Activated CD4-positive, alpha-beta T cell treated with anti-CD3 and anti-CD28 coated beads, Interleukin-2, amount 10 ng/mL, durations not matched to agents 7 days and 5 days (primary cell): ENCODE results near the gene RFTN1. TPM values are rescaled to one million over a fixed set of nuclear protein-coding genes. Genes with fewer than 3 reads are reported as not detected.

Experiments
- CTCF ChIA-PET: fragments of 350-600 bp; sonication (Branson Sonifier 250); formaldehyde crosslinking; loops from one replicate; lab custom pipeline; 2021; ENCODE audit warnings: antibody characterized with exemption; lab: Charles Lee
- POLR2A ChIA-PET: fragments of 350-600 bp; sonication (Branson Sonifier 250); formaldehyde crosslinking; loops from one replicate; lab custom pipeline; 2021; ENCODE audit warnings: antibody characterized with exemption; lab: Charles Lee
- DNase-seq: peaks from one replicate; pipeline ENCODE4 v3.0.0-alpha.2; 2020
- H3K27ac Mint-ChIP-seq: one replicate; pipeline ENCODE4 v1.8.0; 2021; ENCODE audit warnings: mild to moderate bottlenecking, moderate library complexity, mixed read lengths
- H3K27me3 Mint-ChIP-seq: one replicate; pipeline ENCODE4 v1.8.0; 2021; ENCODE audit warnings: mixed read lengths
- H3K36me3 Mint-ChIP-seq: one replicate; pipeline ENCODE4 v1.8.0; 2021; ENCODE audit warnings: low read depth, mixed read lengths
- H3K4me1 Mint-ChIP-seq: one replicate; pipeline ENCODE4 v1.8.0; 2021; ENCODE audit warnings: mixed read lengths
- H3K4me3 Mint-ChIP-seq: one replicate; pipeline ENCODE4 v1.8.0; 2021; ENCODE audit warnings: mild to moderate bottlenecking, moderate library complexity, mixed read lengths
- H3K9me3 Mint-ChIP-seq: one replicate; pipeline ENCODE4 v1.8.0; 2021; ENCODE audit warnings: mixed read lengths
- total RNA-seq, 2 experiments: library from RNA; stranded (reverse); gene quantifications; one replicate each; pipeline ENCODE4 v1.2.3, GENCODE V29; 2021

RFTN1 gene
- total RNA-seq, 2 experiments from 2014 or later, result 57.3 to 57.9 TPM

DNA sequence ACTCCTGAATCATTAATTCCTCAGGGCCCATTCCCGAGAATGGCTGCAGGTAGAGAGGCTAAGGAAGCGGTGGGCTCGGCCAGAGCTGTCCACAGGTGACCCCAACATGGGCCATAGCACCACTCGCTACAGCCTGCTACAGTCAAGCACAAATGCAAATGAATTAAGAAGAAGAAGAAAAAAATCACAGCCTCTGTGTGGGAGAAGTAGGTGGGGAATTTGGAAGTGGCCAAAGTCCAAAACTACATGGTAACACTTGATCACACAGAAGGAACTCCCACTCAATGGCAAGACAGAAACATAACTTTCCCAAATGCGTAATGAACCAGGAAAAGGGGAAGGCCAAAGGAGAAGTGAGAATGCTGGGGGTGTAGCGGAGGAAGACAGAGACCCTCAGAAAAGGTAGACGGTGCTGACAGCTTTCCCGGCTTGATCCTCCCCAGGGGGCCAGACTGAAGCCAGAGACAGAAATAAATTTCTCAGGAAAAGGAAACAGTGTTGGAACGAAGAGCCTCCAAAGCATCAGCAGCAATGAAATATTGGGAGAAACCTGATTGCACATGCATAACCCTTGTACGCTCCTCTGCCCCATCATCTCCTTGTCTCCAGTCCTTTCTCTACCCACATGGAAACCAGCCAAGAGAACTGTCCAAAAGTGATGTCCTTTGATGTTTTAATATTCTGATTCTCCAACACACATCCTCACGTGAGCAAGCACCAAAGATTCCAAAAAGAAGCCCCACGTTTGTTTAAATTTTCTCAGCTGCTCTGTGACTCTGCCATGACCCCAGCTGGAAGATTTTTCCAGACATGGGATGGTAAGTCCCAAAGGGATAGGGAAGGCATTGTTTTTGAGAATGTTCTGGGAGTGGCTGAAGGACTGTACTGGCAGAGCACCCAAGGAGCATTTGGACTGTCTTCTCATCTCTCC is 140.9 kb downstream of the RFTN1 start:
- no peak overlapping the region for H3K4me3 Mint-ChIP-seq
- H3K9me3 Mint-ChIP-seq, result no peaks in the 10 kb centered on the region
- no peak overlapping the region for H3K27ac Mint-ChIP-seq
- H3K4me1 Mint-ChIP-seq, result peaks cover 82% of the 10 kb centered on the region
- H3K27me3 Mint-ChIP-seq, result no peaks in the 10 kb centered on the region
- no peak for DNase-seq
- peaks cover 92% of the 10 kb centered on the region for H3K36me3 Mint-ChIP-seq
- POLR2A ChIA-PET, result no interaction called here
- CTCF ChIA-PET, result no interaction called here

DNA sequence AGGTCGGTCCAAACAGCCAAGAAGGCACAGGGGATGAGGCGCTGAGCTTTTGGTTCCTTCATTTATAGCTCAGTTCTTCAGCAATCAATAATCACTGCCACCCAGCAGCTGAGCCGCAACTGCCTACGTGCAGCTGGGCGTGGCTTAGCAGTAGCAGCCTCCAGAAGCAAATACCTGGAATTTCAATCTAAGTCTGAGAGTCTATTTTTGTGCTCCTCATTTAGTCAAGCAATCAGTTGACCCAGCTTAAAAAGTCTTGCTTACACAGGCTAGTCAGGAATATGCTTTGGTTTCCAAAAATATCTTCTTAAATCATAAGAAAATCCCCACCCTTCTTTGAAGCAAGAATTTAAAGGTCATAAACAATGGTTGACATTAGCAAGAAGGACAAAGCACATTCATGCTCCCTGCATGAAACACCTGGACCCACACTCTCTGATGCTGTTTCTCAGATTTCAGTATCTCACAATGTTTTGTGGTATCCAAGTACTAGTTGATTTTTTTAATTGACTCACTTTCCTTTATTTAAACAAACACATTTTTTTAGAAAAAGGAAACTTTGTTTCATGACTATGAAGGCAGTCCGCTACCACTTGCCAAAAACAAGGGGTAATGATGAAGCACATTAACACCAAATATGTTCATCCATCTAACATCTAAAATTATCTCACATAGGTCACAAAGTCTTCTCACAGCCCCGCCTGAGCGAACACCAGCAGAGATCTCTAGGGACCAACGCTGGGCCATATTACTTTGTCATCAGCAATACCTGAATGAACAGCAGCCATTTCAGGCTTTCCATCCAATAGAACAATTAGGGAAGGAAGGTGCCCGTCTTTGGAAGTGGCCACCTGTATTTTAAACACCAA is 142.4 kb downstream of the RFTN1 start:
- H3K27me3 Mint-ChIP-seq, result no peaks in the 10 kb centered on the region
- ChIA-PET POLR2A (no interaction called here), CTCF (interaction anchor here (1.0 kb wide), 1 partner anchor 14 kb away, joined by 3 read pairs; no protein-coding TSS in a partner anchor)
- no peaks in the 10 kb centered on the region for H3K9me3 Mint-ChIP-seq
- H3K4me1 Mint-ChIP-seq, result peaks cover 70% of the 10 kb centered on the region
- peaks cover 88% of the 10 kb centered on the region for H3K36me3 Mint-ChIP-seq
- no peak overlapping the region for H3K4me3 Mint-ChIP-seq
- peak overlapping the region; percentile 55 for H3K27ac Mint-ChIP-seq
- no peak for DNase-seq

DNA sequence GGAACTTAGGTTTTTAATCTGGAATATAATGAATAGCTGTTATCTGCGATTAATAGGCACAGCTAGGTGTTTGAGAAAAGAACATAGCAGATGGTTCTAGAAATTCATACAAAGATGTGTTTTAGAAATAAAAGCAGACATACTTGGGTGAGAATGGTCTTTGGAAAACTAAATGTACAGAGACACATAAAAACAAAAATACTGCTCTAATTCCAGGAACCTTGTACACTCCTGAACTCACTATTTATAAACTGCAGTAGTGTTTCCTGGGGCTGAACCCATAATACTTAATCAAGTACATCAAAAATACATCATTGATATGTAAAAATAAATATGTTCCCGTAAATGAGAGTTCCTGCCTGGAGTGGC is 143.0 kb downstream of the RFTN1 start:
- ChIA-PET POLR2A (no interaction called here), CTCF (interaction anchor here (1.0 kb wide), 1 partner anchor 13 kb away, joined by 3 read pairs; no protein-coding TSS in a partner anchor)
- Mint-ChIP-seq H3K4me1 (peaks cover 68% of the 10 kb centered on the region), H3K4me3 (no peak overlapping the region), H3K36me3 (peaks cover 87% of the 10 kb centered on the region), H3K27me3 (no peaks in the 10 kb centered on the region), H3K27ac (peak overlapping the region; percentile 16), H3K9me3 (no peaks in the 10 kb centered on the region)
- DNase-seq, result no peak

DNA sequence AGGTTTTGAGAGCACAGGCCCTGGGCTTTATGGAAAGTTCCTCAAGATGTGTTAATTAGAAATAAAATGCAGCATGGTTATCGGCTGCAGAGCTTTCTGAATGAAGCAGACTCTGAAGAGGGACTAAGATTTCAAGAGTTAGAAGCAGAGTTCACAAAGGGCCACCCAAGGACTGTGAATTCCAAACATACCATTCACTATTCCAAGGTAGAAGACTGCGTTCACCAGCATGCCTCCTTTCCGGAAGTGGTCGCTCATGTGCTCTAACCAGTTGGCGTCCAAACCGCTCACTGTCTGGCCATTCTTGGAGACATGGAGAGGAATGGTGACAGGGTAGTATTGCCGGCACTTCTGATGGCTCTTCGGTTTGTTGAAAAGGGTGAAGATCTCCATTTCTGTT is 143.6 kb downstream of the RFTN1 start:
- H3K9me3 Mint-ChIP-seq, result no peaks in the 10 kb centered on the region
- ChIA-PET POLR2A (no interaction called here), CTCF (interaction anchor here (1.0 kb wide), 1 partner anchor 13 kb away, joined by 3 read pairs; no protein-coding TSS in a partner anchor)
- no peaks in the 10 kb centered on the region for H3K27me3 Mint-ChIP-seq
- H3K4me3 Mint-ChIP-seq, result no peak overlapping the region
- peaks cover 83% of the 10 kb centered on the region for H3K36me3 Mint-ChIP-seq
- no peak for DNase-seq
- peaks cover 62% of the 10 kb centered on the region for H3K4me1 Mint-ChIP-seq
- no peak overlapping the region for H3K27ac Mint-ChIP-seq

DNA sequence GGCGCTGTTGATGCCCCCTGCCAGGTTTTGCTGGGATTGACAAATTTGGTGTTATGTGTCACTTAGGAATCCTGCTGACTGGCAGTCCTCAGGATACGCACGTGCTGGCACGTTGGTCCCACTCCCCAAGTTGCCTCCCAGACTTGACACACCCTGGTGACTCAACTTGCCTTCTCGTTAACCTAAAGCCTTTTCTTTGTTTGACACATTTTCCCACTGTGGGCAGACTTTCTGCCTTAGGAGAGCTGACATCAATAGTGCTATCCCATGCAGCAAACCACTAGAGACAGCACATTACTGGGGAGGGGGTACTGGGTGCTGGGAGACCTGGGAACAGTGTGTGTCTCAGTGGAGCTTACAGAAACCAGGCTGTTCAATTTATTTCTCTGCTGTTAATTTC is 144.2 kb downstream of the RFTN1 start:
- Mint-ChIP-seq H3K27ac (no peak overlapping the region), H3K4me1 (peaks cover 56% of the 10 kb centered on the region), H3K27me3 (no peaks in the 10 kb centered on the region), H3K4me3 (no peak overlapping the region), H3K9me3 (no peaks in the 10 kb centered on the region), H3K36me3 (peaks cover 81% of the 10 kb centered on the region)
- ChIA-PET POLR2A (no interaction called here), CTCF (interaction anchor here (1.4 kb wide), 1 partner anchor 12 kb away, joined by 3 read pairs; no protein-coding TSS in a partner anchor)
- no peak for DNase-seq

DNA sequence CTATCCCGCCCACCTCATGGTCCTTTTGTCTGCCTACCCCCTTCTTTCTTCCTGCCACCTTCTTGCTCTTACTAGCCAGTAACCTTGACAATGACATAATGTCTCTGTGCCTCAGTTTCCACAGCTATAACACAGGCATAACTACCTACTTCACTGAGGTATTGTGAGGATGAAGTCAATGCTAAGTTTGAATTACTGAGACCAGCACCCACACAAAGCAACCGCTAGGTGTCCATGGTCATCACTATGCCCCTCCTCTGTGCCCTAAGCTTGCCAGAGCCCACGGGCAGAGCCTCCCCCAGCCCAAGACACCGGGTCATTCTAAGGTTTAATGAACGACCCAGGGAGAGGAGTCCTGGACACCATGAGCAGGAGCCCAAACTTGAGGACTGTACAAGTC is 146.9 kb downstream of the RFTN1 start:
- DNase-seq, result no peak
- H3K27ac Mint-ChIP-seq, result no peak overlapping the region
- H3K9me3 Mint-ChIP-seq, result no peaks in the 10 kb centered on the region
- no peak overlapping the region for H3K4me3 Mint-ChIP-seq
- peaks cover 81% of the 10 kb centered on the region for H3K36me3 Mint-ChIP-seq
- ChIA-PET POLR2A (no interaction called here), CTCF (interaction anchor here (0.6 to 1.3 kb wide), 2 partner anchors 13 to 540 kb away, joined by 3 read pairs; no protein-coding TSS in a partner anchor)
- peaks cover 29% of the 10 kb centered on the region for H3K4me1 Mint-ChIP-seq
- H3K27me3 Mint-ChIP-seq, result no peaks in the 10 kb centered on the region

DNA sequence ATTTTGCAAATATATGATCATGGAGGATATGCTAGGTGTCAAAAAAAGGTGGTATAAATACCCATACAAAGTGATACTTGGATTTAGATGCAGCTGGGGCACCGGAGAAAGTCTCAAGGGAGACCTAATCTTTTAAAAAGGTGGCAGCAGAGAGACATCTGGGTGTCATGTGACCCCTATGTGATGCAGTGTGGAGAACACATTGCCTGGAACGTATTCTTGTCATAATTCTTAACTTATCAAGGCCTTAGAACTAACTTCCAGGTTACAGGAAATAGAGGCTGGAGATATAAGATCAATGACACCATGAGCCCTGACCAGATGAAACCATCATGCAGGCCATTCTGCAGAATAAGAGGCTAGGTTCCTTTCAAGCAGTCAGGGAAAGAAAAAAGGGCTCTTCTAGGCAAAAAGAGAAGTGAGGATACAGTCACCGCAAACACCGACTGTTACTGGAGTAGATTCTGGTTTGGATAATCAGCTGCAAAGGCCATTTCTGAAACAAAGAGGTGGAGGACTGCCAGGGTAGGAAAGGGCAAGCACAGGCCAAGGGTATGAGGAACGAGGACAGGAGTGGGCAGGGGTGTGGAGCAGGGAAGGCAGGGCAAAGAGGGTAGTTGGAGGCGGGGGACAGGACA is 147.9 kb downstream of the RFTN1 start:
- Mint-ChIP-seq H3K4me1 (peaks cover 22% of the 10 kb centered on the region), H3K27me3 (no peaks in the 10 kb centered on the region), H3K27ac (no peak overlapping the region), H3K36me3 (peaks cover 83% of the 10 kb centered on the region), H3K4me3 (no peak overlapping the region), H3K9me3 (no peaks in the 10 kb centered on the region)
- CTCF ChIA-PET, result no interaction called here
- POLR2A ChIA-PET, result no interaction called here
- no peak for DNase-seq

DNA sequence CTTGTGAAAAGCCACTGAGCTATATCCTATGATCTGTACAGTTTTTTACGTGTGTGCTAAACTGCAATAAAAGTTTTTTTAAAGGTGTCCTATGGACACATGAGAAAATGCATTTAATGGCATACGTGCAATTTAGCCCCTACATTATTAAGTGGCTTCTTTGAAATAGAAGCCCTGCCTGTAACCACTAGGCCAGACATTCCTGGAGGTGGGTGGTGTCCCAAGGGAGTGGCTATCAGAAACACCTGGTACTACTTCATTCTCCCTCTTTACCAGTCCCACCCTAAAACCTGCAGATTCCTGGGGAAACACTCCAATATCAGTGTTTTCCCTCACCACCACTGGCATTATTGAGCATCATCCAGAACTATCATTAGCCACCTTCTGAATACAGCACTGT is 148.5 kb downstream of the RFTN1 start:
- DNase-seq, result no peak
- Mint-ChIP-seq H3K36me3 (peaks cover 76% of the 10 kb centered on the region), H3K9me3 (no peaks in the 10 kb centered on the region), H3K4me1 (peaks cover 16% of the 10 kb centered on the region), H3K27me3 (no peaks in the 10 kb centered on the region), H3K4me3 (no peak overlapping the region), H3K27ac (no peak overlapping the region)
- ChIA-PET POLR2A (no interaction called here), CTCF (interaction anchor here (1.4 kb wide), 1 partner anchor 11 kb away, joined by 3 read pairs; no protein-coding TSS in a partner anchor)

DNA sequence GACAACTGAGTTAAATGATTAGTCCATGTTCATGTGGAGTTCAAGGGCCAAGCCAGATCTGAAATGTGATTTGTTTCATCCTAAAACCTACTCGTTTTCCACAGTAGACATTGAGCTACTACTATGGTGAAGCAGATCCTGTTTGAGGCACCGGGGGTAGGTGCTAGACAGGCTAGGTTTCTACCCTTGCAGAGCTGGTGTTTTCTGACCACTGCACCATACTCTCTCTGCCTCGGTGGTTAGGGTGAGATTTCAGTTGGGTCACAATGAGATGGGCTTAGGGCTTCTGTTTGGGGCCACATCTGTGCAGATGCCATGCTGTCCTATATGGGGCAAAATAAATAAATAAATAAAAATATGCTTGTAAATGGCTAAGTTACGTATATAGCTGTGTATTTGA is 149.2 kb downstream of the RFTN1 start:
- Mint-ChIP-seq H3K27me3 (no peaks in the 10 kb centered on the region), H3K4me3 (no peak overlapping the region), H3K27ac (no peak overlapping the region), H3K9me3 (no peaks in the 10 kb centered on the region), H3K36me3 (peaks cover 71% of the 10 kb centered on the region), H3K4me1 (peaks cover 14% of the 10 kb centered on the region)
- no peak for DNase-seq
- POLR2A ChIA-PET, result no interaction called here
- CTCF ChIA-PET, result interaction anchor here (0.7 to 1.4 kb wide), 3 partner anchors 10 to 137 kb away, joined by 3 to 4 read pairs (median 3); no protein-coding TSS in a partner anchor

DNA sequence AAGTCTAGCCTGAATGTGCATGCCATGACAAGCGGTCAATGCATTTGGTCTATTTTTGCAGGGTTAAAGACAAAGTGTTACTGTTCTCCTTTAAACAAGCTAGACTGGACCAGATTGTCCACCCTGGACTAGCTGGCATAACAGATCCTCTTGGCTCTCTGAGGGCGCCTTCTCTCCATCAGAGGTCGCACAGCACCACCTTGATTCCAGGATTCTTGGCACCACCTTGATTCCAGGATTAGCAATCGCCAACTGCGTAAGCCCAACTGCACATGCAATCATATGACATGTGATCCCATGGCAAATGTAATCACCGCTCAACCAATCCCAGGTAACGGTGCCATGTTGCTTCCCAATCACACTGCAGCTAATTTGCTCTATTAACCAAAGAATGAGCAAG is 149.9 kb downstream of the RFTN1 start:
- Mint-ChIP-seq H3K27ac (no peak overlapping the region), H3K36me3 (peaks cover 70% of the 10 kb centered on the region), H3K4me1 (peaks cover 16% of the 10 kb centered on the region), H3K9me3 (no peaks in the 10 kb centered on the region), H3K27me3 (no peaks in the 10 kb centered on the region), H3K4me3 (no peak overlapping the region)
- ChIA-PET CTCF (interaction anchor here (0.7 to 1.4 kb wide), 4 partner anchors 9 to 138 kb away, joined by 3 to 4 read pairs (median 3); no protein-coding TSS in a partner anchor), POLR2A (no interaction called here)
- no peak for DNase-seq

DNA sequence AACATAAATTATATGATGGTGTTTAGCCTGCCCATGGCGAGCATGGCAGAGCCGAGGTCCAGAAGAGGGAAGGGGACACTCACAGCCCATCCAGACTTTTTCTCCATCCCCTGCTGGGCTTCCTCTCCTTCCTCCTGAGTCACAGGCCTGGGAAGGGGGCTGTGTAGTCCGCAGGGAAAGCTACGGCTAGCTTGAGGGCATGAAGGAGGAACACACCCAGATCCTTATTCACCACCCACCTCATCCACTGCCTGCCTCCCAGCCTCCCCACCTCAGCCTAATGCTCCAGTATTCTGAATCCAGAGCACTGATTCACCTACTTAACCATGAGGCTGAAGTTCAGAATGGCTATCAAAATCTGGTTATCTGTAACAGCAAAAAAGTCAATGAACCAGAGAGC is 150.7 kb downstream of the RFTN1 start:
- Mint-ChIP-seq H3K27ac (no peak overlapping the region), H3K4me3 (no peak overlapping the region), H3K36me3 (peaks cover 70% of the 10 kb centered on the region), H3K27me3 (no peaks in the 10 kb centered on the region), H3K9me3 (no peaks in the 10 kb centered on the region), H3K4me1 (peaks cover 19% of the 10 kb centered on the region)
- ChIA-PET POLR2A (no interaction called here), CTCF (interaction anchor here (0.6 to 1.1 kb wide), 2 partner anchors 16 to 1214 kb away, joined by 3 read pairs; no protein-coding TSS in a partner anchor)
- DNase-seq, result no peak

DNA sequence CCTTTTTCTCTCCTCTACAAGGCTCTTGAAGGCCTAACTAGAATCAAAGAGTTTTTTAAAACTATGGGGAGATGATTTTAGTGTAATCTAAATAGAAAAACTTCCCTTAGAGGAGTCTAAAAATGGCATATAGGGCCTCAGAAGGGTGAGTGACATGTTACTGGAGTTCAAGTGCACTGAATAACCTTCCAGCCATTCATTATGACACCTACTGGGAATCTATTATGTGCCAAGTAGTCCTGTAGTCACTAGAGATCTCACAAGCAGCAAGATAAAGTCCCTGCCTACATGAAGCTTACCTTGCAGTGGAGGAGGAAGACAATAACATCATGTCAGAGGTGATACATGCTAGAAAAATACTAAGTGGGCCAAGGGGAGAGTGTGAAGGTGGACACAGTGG is 152.4 kb downstream of the RFTN1 start:
- Mint-ChIP-seq H3K36me3 (peaks cover 72% of the 10 kb centered on the region), H3K4me1 (peaks cover 20% of the 10 kb centered on the region), H3K9me3 (no peaks in the 10 kb centered on the region), H3K4me3 (no peak overlapping the region), H3K27me3 (no peaks in the 10 kb centered on the region), H3K27ac (peak overlapping the region; percentile 6)
- POLR2A ChIA-PET, result no interaction called here
- DNase-seq, result no peak
- CTCF ChIA-PET, result interaction anchor here (1.2 kb wide), 1 partner anchor 189 kb away, joined by 3 read pairs; no protein-coding TSS in a partner anchor
